HEK293 (cell line): Measurements from ENCODE around the gene OR51S1.

Experiments
- CTCF ChIA-PET: fragments of 350-600 bp; formaldehyde crosslinking; extraction: SDS; loops from one replicate; lab custom pipeline; 2021; ENCODE audit warnings: antibody characterized with exemption; lab: Yijun Ruan, JAX
- POLR2A ChIA-PET: fragments of 300-600 bp; formaldehyde crosslinking; extraction: SDS; loops from one replicate; lab custom pipeline; 2020; ENCODE audit warnings: antibody characterized with exemption, inconsistent platforms; lab: Yijun Ruan, JAX
- H3K27ac ChIP-seq: fragments of 200-500 bp; sonication (Bioruptor generic); 2 replicates; pipeline ENCODE4 v1.5.1; 2014; ENCODE audit warnings: low read depth, low read length, control low read depth, inconsistent platforms; ENCODE audit errors: extremely low read depth
- H3K36me3 ChIP-seq, 2 experiments: fragments of 200-500 bp in 1 of 2; sonication (Bioruptor generic) in 1 of 2; 1 replicate in 1 of 2; 2 replicates in 1 of 2; pipeline ENCODE4 v1.5.1; 2014 to 2017; ENCODE audit warnings: inconsistent platforms in 2 of 2, low read length in 2 of 2; ENCODE audit not compliant: control insufficient read depth in 2 of 2, insufficient read depth in 1 of 2
- H3K4me1 ChIP-seq: fragments of 200-500 bp; sonication (Bioruptor generic); 2 replicates; pipeline ENCODE4 v1.5.1; 2014; ENCODE audit warnings: mild to moderate bottlenecking, low read length, inconsistent platforms; ENCODE audit not compliant: control insufficient read depth, insufficient read depth
- H3K4me3 ChIP-seq: 2 replicates; pipeline ENCODE4 v1.5.1; 2011; ENCODE audit warnings: low read depth, mild to moderate bottlenecking, control low read depth, low read length, moderate library complexity
- H3K9me3 ChIP-seq: fragments of 200-500 bp; sonication (Bioruptor generic); 2 replicates; pipeline ENCODE4 v1.5.1; 2014; ENCODE audit warnings: low read depth, low read length, inconsistent platforms; ENCODE audit not compliant: control insufficient read depth, insufficient read depth
- SALL2 ChIP-seq: fragments of 450-650 bp; formaldehyde crosslinking; IDR thresholded peaks from 2 replicates; pipeline ENCODE4 v1.5.0; 2017; ENCODE audit warnings: missing biosample characterization, mild to moderate bottlenecking, missing genetic modification characterization, borderline replicate concordance
- TRIM28 ChIP-seq: IDR thresholded peaks from 2 replicates; pipeline ENCODE4 v1.6.1; 2011; ENCODE audit warnings: low read length, control low read depth, borderline replicate concordance
- ZBTB1 ChIP-seq: fragments of 450-650 bp; formaldehyde crosslinking; IDR thresholded peaks from 2 replicates; pipeline ENCODE4 v1.5.1; 2016; ENCODE audit warnings: missing biosample characterization, missing genetic modification characterization
- ZBTB48 ChIP-seq: fragments of 450-650 bp; formaldehyde crosslinking; IDR thresholded peaks from 2 replicates; pipeline ENCODE4 v1.5.1; 2016; ENCODE audit warnings: missing biosample characterization, missing genetic modification characterization
- ZFP69B ChIP-seq: fragments of 450-650 bp; formaldehyde crosslinking; IDR thresholded peaks from 2 replicates; pipeline ENCODE4 v1.5.1; 2016; ENCODE audit warnings: missing biosample characterization, missing genetic modification characterization
- ZIC2 ChIP-seq: fragments of 450-650 bp; formaldehyde crosslinking; IDR thresholded peaks from 2 replicates; pipeline ENCODE4 v1.5.1; 2016; ENCODE audit warnings: missing biosample characterization, missing genetic modification characterization
- ZNF114 ChIP-seq: fragments of 450-650 bp; formaldehyde crosslinking; IDR thresholded peaks from 2 replicates; pipeline ENCODE4 v1.5.0; 2017; ENCODE audit warnings: missing biosample characterization, missing genetic modification characterization
- ZNF121 ChIP-seq: fragments of 450-650 bp; formaldehyde crosslinking; IDR thresholded peaks from 2 replicates; pipeline ENCODE4 v1.5.1; 2016; ENCODE audit warnings: missing biosample characterization, missing genetic modification characterization
- ZNF138 ChIP-seq: fragments of 450-650 bp; formaldehyde crosslinking; IDR thresholded peaks from 2 replicates; pipeline ENCODE4 v1.5.1; 2016; ENCODE audit warnings: missing biosample characterization, missing genetic modification characterization, borderline replicate concordance
- ZNF239 ChIP-seq: fragments of 450-650 bp; formaldehyde crosslinking; IDR thresholded peaks from 2 replicates; pipeline ENCODE4 v1.5.1; 2016; ENCODE audit warnings: missing biosample characterization, missing genetic modification characterization
- ZNF274 ChIP-seq, 2 experiments: fragments of 200-500 bp in 1 of 2; fragments of 450-650 bp in 1 of 2; sonication (Bioruptor generic) in 1 of 2; formaldehyde crosslinking in 1 of 2; IDR thresholded peaks; 2 replicates each; pipeline versions ENCODE4 v1.5.1 to v1.6.1; 2014 to 2016; ENCODE audit warnings: borderline replicate concordance in 1 of 2, inconsistent platforms in 1 of 2, low read length in 1 of 2, missing biosample characterization in 1 of 2, missing genetic modification characterization in 1 of 2
- ZNF302 ChIP-seq: fragments of 450-650 bp; formaldehyde crosslinking; IDR thresholded peaks from 2 replicates; pipeline ENCODE4 v1.5.1; 2016; ENCODE audit warnings: missing biosample characterization, missing genetic modification characterization, low read depth
- ZNF48 ChIP-seq: fragments of 450-650 bp; formaldehyde crosslinking; IDR thresholded peaks from 2 replicates; pipeline ENCODE4 v1.5.1; 2016; ENCODE audit warnings: missing biosample characterization, missing genetic modification characterization
- ZNF518A ChIP-seq: fragments of 450-650 bp; formaldehyde crosslinking; conservative IDR thresholded peaks from 2 replicates; pipeline ENCODE4 v1.5.1; 2016; ENCODE audit warnings: low read depth, missing biosample characterization, missing genetic modification characterization
- ZNF521 ChIP-seq: fragments of 450-650 bp; formaldehyde crosslinking; IDR thresholded peaks from 2 replicates; pipeline ENCODE4 v1.5.1; 2017; ENCODE audit warnings: missing biosample characterization, mild to moderate bottlenecking, missing genetic modification characterization
- ZNF610 ChIP-seq: fragments of 450-650 bp; formaldehyde crosslinking; IDR thresholded peaks from 2 replicates; pipeline ENCODE4 v1.5.1; 2016; ENCODE audit warnings: missing biosample characterization, missing genetic modification characterization, borderline replicate concordance
- ZNF629 ChIP-seq: fragments of 450-650 bp; formaldehyde crosslinking; IDR thresholded peaks from 2 replicates; pipeline ENCODE4 v1.5.1; 2017; ENCODE audit warnings: missing biosample characterization, missing genetic modification characterization
- ZNF701 ChIP-seq: fragments of 450-650 bp; formaldehyde crosslinking; IDR thresholded peaks from 2 replicates; pipeline ENCODE4 v1.5.1; 2016; ENCODE audit warnings: missing biosample characterization, missing genetic modification characterization
- TF ChIP-seq, protein P1 (sequence below): fragments of 450-650 bp; formaldehyde crosslinking; IDR thresholded peaks from 2 replicates; pipeline ENCODE4 v1.5.1; 2016; ENCODE audit warnings: missing biosample characterization, missing genetic modification characterization
- TF ChIP-seq, protein P2 (sequence below): fragments of 450-650 bp; formaldehyde crosslinking; IDR thresholded peaks from 2 replicates; pipeline ENCODE4 v1.5.1; 2016; ENCODE audit warnings: missing biosample characterization, missing genetic modification characterization, borderline replicate concordance
- TF ChIP-seq, protein P3 (sequence below): fragments of 450-650 bp; formaldehyde crosslinking; IDR thresholded peaks from 2 replicates; pipeline ENCODE4 v1.5.1; 2016; ENCODE audit warnings: missing biosample characterization, missing genetic modification characterization

Gene OR51S1

DNA sequence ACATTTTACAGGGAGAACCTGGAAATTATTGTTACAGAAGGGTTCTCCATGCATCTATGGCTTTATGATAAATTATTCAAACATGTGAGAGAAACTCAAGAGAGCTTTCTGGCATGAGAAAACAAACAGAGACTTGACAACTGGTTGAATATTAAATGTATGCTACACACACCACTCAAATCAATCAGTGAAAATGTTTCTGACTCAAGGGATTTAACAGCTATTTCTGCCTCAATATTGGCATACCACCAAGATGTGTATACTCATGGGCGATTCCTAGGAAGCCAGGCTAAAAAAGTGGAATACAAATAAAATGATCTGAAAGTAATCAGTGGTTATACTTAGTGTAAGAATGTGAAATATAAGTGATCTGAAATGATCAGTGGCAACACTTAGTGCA lies 16.8 kb upstream of the OR51S1 start:
- no peak for TF ChIP-seq ZNF239 (tag by site-specific recombination)
- TF ChIP-seq ZNF518A (tag by site-specific recombination): no peak
- TF ChIP-seq, protein P1, sequence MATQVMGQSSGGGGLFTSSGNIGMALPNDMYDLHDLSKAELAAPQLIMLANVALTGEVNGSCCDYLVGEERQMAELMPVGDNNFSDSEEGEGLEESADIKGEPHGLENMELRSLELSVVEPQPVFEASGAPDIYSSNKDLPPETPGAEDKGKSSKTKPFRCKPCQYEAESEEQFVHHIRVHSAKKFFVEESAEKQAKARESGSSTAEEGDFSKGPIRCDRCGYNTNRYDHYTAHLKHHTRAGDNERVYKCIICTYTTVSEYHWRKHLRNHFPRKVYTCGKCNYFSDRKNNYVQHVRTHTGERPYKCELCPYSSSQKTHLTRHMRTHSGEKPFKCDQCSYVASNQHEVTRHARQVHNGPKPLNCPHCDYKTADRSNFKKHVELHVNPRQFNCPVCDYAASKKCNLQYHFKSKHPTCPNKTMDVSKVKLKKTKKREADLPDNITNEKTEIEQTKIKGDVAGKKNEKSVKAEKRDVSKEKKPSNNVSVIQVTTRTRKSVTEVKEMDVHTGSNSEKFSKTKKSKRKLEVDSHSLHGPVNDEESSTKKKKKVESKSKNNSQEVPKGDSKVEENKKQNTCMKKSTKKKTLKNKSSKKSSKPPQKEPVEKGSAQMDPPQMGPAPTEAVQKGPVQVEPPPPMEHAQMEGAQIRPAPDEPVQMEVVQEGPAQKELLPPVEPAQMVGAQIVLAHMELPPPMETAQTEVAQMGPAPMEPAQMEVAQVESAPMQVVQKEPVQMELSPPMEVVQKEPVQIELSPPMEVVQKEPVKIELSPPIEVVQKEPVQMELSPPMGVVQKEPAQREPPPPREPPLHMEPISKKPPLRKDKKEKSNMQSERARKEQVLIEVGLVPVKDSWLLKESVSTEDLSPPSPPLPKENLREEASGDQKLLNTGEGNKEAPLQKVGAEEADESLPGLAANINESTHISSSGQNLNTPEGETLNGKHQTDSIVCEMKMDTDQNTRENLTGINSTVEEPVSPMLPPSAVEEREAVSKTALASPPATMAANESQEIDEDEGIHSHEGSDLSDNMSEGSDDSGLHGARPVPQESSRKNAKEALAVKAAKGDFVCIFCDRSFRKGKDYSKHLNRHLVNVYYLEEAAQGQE (tag by site-specific recombination): no peak
- TF ChIP-seq ZNF629: no peak
- TF ChIP-seq ZBTB48: no peak
- TF ChIP-seq, protein P2, sequence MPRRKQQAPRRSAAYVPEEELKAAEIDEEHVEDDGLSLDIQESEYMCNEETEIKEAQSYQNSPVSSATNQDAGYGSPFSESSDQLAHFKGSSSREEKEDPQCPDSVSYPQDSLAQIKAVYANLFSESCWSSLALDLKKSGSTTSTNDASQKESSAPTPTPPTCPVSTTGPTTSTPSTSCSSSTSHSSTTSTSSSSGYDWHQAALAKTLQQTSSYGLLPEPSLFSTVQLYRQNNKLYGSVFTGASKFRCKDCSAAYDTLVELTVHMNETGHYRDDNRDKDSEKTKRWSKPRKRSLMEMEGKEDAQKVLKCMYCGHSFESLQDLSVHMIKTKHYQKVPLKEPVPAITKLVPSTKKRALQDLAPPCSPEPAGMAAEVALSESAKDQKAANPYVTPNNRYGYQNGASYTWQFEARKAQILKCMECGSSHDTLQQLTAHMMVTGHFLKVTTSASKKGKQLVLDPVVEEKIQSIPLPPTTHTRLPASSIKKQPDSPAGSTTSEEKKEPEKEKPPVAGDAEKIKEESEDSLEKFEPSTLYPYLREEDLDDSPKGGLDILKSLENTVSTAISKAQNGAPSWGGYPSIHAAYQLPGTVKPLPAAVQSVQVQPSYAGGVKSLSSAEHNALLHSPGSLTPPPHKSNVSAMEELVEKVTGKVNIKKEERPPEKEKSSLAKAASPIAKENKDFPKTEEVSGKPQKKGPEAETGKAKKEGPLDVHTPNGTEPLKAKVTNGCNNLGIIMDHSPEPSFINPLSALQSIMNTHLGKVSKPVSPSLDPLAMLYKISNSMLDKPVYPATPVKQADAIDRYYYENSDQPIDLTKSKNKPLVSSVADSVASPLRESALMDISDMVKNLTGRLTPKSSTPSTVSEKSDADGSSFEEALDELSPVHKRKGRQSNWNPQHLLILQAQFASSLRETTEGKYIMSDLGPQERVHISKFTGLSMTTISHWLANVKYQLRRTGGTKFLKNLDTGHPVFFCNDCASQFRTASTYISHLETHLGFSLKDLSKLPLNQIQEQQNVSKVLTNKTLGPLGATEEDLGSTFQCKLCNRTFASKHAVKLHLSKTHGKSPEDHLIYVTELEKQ (tag by site-specific recombination): no peak
- TF ChIP-seq ZNF48: no peak
- no peak for TF ChIP-seq ZNF114 (tag by site-specific recombination)
- TF ChIP-seq ZIC2: no peak
- no peak for TF ChIP-seq TRIM28
- no peak for TF ChIP-seq ZNF701 (tag by site-specific recombination)
- no peak for TF ChIP-seq ZNF302 (tag by site-specific recombination)
- TF ChIP-seq, all 188 proteins: peak for 0
- CTCF ChIA-PET: interaction anchor here (0.6 kb wide), 1 partner anchor 241 kb away, joined by 4 read pairs; no protein-coding TSS in a partner anchor
- Histone ChIP-seq H3K4me1 (no peaks in the 10 kb centered on the region), H3K27ac (no peak overlapping the region), H3K9me3 (no peaks in the 10 kb centered on the region), H3K4me3 (no peak overlapping the region), H3K36me3 (no peaks in the 10 kb centered on the region)
- POLR2A ChIA-PET: no interaction called here

DNA sequence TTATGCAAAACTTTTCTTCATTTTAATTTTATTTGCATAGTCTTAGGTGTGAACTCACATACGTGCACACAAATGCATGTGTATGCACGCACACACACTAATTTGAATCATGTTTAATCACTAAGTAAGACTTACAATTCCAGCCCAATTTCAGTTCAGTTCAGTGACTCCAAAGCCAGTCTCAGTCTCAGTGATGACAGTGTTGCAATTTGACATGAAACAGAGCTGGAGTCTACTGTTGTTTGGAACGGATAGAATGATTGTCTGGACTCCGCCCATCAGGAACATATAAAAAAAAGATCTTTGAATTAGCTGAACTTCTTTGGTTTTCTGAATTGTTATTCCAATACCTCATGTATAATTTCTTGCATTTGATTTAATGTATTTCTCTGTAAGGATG lies 14.9 kb upstream of the OR51S1 start:
- H3K4me1 ChIP-seq: no peaks in the 10 kb centered on the region
- TF ChIP-seq ZNF121 (tag by site-specific recombination): no peak
- TF ChIP-seq, protein P3, sequence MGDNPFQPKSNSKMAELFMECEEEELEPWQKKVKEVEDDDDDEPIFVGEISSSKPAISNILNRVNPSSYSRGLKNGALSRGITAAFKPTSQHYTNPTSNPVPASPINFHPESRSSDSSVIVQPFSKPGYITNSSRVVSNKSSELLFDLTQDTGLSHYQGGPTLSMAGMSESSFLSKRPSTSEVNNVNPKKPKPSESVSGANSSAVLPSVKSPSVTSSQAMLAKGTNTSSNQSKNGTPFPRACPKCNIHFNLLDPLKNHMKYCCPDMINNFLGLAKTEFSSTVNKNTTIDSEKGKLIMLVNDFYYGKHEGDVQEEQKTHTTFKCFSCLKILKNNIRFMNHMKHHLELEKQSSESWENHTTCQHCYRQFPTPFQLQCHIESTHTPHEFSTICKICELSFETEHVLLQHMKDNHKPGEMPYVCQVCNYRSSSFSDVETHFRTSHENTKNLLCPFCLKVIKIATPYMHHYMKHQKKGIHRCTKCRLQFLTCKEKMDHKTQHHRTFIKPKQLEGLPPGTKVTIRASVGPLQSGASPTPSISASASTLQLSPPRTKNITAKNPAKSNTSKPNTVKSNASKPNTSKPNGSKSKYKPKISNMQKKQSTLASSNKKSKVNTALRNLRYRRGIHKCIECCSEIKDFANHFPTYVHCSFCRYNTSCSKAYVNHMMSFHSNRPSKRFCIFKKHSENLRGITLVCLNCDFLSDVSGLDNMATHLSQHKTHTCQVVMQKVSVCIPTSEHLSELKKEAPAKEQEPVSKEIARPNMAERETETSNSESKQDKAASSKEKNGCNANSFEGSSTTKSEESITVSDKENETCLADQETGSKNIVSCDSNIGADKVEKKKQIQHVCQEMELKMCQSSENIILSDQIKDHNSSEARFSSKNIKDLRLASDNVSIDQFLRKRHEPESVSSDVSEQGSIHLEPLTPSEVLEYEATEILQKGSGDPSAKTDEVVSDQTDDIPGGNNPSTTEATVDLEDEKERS (tag by site-specific recombination): no peak
- TF ChIP-seq ZNF610 (tag by site-specific recombination): no peak
- TF ChIP-seq ZNF521 (tag by site-specific recombination): no peak
- no peak for TF ChIP-seq ZNF274 (IDR thresholded peaks at IDR 0.05; ENCODE audit: low read length)
- TF ChIP-seq ZNF274 (tag by site-specific recombination; IDR thresholded peaks at IDR 0.05; ENCODE audit: borderline replicate concordance): no peak
- no peak for TF ChIP-seq SALL2 (tag by site-specific recombination)
- TF ChIP-seq ZFP69B (tag by site-specific recombination): no peak
- TF ChIP-seq ZNF138 (tag by site-specific recombination): no peak
- TF ChIP-seq ZBTB1: no peak
- TF ChIP-seq, all 188 proteins: peak for 0
- Histone ChIP-seq H3K4me3 (no peak overlapping the region), H3K36me3 (no peaks in the 10 kb centered on the region), H3K27ac (no peak overlapping the region), H3K9me3 (no peaks in the 10 kb centered on the region)
- CTCF ChIA-PET: interaction anchor here (1.2 kb wide), 1 partner anchor 227 kb away, joined by 3 read pairs; the partner anchor contains the start of gene OR51D1
- POLR2A ChIA-PET: no interaction called here
